ENCODE results near the gene DICER1.
"Not testable (repeated sequence)": the region's sequence is repeated elsewhere in the genome, so short reads cannot be mapped to it uniquely, and the experiment has no call there.

The DICER1 gene

DNA sequence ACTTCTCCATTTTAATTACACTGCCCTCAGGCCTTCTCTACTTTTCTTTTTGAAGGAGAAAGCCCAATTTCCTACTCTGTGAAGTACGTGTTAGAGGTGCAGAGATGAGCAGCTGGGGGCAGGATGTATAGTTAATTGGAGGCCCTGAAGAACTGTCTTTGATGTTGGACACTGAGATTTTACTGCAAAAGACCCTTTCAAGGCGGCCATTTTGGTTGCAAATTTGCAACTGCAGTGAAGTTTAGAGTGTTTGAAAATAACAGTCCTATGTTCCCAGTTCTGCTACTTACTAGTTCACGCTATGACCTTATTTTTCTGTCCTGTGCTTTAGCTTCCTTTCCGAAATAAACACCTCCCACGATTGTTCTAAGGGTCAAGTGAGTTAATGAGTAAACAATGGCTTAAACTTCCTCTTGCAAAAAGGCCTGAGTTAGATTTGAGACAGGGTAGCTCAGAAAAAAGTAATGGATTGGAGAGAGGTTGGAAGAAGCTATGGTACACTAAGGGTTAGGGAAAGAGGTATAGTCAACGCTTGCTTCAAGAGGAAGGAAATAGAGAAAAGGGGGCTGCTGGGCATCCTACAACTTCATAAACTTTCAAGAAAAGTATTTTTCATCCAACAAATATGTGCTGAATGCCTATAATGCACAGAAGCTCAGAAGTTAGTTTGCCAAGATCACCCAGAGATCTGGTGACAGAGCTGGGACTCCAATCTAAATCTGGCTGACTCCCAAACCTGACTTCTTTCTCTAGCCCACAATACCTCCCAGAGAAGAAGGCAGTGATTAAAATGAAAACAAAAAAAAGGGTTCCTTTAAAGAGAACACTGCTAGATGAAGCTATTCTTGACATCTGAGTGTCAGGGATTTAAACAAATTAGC is 26.4 kb upstream of the DICER1 start:
- no peak for DNase-seq

DNA sequence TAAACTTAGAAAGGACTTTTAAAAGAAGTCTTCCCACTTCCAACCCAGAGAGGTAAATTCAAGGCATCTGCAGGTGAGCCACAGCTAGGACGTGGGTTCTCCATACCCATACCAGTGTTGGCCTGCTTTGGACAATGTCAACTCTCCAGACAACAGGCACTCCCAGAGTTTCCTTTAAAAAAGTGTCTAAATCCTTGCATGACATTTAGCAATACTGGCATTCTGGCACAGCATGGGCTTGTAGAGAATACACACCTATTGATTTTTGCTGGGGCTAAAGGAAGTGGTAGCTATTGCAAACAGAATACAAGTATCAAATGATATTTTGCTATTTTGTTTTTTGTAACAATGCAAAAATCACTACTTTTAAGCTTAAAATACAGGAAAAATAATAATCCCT is 25.8 kb upstream of the DICER1 start:
- no peak for DNase-seq

DNA sequence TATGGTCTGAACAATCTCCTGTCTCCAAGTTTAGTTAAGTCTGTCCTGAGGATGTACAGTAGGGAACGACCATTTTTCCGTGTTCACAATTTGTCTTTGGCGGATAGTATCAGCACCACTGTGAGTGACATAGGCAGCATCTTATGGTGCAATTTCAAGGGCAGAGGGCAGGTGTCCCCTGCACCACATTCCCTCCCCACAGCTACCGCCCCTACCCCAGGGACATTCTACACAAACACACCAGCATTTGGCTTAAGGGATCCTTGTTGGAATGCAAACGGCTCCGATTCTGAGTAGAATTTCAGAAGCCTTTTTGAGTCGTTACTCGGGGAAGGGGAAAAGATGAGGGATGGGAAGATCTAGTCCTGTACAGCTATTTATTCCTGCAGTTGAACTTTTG is 25.1 kb upstream of the DICER1 start:
- no peak for DNase-seq

DNA sequence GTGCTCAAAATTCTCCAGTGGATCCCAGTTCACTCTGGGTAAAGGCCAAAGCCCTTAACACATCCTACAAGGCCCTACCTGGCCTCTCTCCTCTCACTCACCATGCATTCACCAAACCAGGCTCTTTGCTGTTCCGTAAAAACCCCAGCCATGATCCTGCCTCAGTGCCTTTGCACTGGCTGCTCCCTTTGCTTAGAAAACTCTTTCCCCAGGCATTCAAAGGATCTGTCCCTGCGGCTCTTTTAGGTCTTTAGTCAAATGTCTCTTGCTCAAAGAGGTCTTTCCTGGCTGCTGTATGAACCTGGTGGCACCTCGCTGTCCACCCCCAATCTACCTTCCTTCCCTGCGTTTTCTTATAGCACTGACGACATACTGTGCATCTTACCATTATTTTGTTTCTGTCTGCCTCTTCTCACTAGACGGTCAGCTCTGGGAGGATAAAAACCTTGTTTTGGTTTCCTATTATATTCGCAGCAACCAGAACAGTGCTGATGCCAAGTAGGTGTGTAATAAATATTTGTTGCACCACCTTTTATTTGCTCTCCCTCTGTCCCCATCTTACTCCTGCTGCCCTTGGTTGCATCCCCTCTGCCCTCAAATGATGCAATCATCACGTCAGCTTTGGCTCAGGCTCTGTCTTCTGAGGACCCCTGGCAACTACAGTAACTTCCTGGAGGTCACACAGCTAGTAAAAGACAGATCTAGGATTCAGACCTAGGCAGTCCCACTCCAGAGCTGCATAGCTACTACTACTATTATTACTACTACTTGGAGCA is 23.8 kb upstream of the DICER1 start:
- no peak for DNase-seq

DNA sequence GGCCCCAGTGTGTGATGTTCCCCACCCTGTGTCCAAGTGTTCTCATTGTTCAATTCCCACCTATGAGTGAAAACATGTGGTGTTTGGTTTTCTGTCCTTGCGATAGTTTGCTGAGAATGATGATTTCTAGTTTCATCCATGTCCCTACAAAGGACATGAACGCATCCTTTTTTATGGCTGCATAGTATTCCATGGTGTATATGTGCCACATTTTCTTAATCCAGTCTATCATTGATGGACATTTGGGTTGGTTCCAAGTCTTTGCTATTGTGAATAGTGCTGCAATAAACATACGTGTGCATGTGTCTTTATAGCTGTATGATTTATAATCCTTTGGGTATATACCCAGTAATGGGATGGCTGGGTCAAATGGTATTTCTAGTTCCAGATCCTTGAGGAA is 18.3 kb upstream of the DICER1 start:
- not testable (repeated sequence) for DNase-seq

DNA sequence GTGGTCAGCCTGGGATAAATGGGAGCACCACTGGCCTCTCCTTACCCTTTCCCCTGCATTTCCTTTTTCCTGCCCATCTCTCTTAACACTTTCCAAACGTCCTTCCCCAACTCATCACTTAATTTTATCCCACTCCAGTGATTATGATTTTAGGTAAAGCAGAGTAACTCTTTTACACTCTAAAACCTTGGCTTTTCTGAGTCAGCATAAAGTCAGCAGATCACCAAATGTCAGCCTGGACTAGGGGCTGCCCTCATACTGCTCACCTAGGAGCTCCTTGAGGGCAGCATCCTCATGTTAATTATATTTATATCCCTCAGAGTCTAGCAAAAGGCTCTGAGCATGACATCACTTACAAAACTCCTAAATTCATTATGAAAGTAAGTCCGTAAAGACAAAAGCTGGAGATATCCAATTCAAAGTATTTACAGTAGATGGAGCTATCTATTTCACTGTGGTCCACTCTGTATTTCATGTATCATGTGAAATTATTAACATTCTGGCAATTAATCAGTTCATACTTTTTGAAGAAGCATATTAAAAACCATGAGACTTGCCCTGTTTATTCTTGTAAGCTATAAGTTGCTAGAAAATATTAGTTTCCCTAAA is 17.0 kb upstream of the DICER1 start:
- no peak for DNase-seq

DNA sequence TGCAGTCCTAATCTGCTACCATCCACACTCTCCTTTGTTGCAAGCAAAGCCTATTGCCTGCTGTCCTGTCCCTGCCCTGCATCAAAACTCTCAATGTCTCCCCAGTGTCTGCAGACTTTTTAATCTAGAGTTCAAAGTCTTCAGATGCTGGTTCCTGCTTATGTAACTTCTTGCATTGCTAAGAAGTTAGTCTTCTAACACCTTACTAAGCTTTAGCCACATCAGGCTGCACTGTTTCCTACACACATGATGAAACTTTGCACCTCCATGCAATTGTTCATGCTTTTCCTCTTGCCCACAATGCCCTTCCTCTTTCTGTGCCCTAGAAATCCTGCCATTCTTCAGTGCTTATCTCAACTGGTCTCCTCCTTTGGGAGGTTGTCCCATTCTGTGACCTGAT is 16.2 kb upstream of the DICER1 start:
- DNase-seq = no peak

DNA sequence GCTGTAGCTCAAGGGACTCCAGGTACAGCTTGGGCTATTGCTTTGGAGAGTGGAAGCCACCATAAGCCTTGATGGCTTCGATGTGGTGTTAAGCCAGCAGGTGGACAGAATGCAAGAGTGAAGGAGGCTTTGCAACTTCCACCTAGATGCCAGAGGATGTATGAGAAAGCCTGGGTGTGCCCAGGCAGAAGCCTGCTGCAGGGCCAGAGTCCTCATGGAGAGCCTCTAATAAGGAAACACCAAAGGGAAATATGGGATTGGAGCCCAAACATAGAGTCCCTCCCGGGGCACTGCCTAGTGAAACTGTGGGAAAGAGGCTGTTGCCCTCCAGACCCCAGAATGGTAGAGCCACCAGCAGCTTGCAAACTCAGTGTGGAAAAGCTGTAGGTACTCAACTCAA is 9.8 kb upstream of the DICER1 start:
- DNase-seq = no peak

DNA sequence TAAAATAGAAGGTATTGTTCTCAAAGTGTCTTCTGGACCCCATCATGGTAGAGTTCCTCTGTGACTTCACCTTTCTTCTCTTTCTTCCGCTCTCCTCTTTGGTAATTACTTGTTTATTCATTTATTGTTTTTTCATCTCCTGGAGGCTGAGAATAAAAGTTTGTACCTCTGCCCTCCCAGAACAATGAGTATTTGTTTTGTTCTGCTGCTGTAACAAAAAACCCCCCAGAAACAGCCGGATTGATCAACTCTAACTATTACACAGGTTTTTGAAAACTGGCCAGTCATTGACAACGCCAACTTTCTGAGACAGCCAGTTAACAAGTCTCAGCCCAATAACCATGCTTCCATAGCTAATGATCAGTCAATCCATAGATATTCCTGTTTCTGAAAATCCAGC is 8.2 kb upstream of the DICER1 start:
- no peak for DNase-seq

DNA sequence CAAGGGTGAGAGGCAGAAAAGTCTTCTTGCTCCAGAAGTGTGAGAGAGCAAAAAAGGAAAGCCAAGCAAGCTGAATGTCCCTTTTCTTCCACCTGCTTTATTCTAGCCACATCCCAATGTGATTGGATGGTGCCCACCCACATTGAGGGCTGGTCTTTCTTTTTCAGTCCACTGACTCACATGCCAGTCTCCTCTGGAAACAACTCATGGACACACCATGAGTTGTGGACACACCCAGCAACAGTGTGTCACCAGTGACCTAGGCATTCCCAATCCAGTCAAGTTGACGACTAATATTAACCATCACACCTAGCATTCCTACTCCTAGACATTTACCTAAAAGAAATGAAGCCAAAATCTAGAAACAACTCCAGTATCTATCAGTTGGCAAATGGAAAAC is 7.2 kb upstream of the DICER1 start:
- no peak for DNase-seq

DNA sequence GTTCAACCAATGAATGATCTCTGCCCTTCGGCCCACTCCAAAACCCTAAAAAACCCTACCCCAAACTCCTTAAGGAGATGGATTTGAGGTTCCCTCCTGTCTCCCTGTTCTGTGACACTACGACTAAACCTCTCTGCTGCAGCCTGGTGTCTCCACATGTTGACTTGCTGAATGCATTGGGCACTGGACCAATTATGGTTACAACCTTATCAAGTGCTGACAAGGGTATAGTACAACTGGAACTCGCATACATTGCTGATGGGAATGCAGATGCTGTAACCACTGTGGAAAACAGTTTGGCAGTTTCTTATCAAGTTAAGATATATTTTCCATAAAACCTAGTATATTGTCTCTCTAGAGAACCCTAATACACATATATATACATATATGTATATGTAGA is 6.3 kb upstream of the DICER1 start:
- DNase-seq = no peak

DNA sequence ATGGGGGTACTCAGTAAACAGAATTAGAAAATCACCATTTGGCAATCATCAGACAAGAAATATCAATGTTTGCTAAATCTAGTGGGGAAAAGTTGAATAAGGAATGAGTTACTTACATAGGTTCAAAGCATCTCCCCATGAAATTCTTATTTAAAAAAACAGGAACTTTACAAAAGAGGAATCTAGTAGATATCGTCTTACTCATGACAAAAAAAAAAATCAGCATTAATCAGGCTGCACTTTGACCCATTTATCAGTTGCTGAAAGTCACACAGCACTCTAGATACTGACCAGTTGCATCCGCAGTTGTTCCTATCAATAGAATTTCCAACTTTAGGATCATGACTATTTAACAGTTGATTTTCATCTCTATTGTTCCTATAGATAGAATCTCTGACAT is 5.8 kb upstream of the DICER1 start:
- DNase-seq = no peak

DNA sequence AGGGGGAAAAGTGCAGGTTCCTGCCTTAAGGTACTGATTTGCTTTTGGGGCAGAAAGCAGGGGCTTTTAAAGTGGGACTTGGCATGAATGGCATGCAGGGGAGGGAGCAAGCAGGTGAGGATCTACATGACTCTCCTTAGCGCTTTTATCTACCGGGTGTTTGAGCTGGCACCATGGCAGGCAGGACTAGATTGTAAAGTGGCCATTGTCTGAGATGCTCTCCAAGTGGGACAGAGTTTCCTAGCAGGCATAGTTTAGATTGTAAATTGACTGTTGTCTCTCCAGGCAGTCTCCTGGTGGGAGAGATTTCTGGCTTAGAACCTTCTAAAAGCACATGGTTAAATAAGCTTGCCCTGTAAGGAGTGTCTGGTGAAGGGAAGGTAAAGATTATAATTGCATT is 5.3 kb upstream of the DICER1 start:
- DNase-seq = no peak

DNA sequence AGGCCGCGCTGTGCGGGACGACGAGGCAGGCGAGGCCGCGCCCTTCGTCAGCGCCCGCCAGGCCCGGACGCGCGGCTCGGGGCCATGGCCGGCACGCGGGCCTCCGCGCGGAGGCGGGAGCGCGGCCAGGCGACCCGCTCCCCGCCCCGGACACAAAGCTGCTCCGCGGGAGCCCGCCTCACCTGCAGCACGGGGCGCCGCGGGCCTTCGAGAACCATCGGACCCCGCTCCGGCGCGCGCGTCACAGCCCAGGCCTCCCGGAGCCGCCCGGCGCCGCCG is 342 bp downstream of the DICER1 start:
- no peak for DNase-seq

DNA sequence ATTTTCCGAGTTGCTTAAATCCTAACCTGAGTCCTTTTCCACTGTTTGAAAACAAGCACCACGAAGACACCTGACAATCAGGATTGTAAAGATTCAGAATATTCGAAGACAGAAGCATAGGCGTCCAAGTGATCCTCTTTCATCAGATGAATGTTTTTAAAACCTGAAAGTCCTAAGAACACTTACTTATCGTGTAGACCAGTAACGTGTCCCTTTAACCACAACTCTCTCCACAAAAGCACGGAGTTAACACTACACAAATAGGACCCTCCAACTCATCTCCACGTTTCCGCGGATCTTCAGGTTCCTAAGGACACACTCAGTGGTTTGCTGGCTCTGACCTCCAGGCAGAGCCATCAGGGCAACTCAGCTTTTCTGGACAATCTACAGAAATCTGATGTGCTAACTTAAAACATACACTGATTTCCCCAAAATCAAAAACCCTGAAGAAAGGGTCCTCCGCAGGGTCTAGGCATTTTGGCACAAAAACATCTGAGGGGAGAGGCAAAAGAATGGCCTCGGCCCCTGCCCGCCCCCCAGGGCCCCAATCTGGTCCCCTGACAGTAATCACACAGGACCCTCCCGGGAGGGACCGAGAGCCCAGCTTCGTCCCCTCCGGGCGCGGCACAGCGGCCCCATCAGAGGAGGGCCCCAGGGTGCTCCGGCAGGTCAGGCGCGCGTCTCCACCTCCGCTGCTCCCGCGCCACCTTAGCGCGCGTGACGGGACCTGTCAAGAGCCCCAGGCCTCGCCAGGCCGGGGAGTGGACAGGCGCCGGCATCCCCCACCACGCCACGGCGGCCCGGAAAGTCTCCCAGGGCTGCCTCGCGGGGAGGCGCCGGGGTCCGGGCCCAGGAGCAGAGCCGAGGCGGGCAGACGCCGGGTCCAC is 925 bp downstream of the DICER1 start:
- peak; percentile 60 for DNase-seq

DNA sequence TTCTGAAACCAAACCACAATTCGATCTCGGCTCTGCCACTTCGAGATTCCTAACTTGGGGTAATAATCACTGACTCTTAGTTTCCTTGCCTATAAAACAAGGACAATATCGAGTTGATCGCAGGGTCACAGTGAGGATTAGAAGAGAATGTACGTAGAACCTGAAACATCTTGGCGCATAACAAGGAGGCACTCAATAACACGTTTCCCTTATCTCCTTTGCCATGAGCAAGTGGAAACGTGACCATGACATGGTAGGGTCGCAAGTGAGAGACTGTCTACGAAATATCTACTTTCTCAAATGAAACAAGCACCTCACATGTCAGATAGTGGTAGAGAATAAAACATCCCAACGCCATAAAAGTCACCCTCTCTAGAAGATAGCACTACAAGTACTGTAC is 2.3 kb downstream of the DICER1 start:
- no peak for DNase-seq

DNA sequence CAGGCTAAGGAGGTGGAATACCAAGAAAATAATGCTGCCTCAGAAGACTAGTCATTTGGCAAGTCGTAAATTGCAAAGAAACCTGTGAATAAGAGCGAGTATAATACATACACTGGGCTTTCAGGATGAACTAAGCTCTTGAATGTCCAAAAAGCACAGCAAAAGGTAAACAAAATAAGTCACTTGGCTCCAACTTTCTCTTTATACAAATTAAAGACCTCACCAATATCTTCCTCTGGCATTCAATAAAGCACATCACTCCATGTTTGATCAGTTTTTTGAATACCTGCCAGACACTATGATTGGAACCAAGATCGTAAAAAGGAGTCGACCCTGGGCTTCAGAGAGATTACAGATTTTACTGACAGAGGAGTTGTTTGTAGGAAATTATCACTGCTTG is 3.5 kb downstream of the DICER1 start:
- no peak for DNase-seq

DNA sequence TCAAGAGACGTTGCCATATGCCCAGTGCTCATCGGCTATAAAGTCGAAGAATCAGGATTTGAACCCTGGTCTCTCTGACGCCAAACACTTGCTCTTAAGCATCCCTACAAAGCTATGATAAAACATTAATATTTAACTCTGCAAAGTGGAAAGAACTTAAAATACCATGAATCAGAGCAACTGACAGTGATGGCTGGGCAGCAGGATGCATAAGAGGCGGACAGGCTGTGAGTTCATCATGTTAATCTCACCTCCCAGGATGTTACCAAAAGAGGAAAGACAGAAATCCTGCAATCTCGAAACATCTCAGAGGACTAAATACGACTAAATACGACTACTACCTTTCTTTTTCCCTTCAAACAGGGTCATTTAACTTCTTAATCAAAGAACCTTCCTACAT is 5.8 kb downstream of the DICER1 start:
- no peak for DNase-seq

DNA sequence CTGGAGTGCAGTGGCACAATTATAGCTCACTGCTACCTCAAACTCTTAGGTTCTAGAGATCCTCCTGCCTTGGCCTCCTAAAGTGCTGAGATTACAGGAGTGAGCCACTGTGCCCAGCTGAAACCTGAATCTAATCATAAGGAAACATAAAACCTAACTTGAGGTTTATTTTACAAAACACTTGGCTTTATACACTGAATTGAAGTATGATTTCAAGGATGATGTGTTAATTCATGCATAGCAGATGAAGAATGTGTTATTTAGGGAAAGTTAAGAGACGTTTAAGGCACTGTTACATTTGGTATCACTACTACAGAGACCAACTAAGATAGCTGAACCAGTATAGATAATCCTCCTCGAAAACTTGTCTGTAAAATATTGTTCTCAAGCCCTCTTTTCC is 6.4 kb downstream of the DICER1 start:
- DNase-seq = no peak

DNA sequence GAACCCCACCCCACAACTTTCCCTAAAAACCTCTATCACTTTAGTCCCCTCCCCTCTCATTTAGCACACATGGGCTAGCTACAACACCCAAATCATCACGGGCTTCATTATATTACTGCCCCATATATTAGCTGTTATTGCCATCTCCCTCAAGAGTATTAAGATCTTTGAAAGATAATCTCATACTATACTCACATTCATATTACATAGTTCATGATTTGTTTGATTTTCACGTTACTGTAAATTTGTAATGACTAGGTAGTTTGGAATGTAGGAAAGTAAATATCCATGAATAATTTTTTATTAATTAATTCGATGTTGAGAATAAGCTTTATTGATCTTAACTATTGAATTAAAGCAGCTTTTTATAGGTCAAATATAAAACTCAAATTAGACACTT is 7.9 kb downstream of the DICER1 start:
- DNase-seq = no peak

DNA sequence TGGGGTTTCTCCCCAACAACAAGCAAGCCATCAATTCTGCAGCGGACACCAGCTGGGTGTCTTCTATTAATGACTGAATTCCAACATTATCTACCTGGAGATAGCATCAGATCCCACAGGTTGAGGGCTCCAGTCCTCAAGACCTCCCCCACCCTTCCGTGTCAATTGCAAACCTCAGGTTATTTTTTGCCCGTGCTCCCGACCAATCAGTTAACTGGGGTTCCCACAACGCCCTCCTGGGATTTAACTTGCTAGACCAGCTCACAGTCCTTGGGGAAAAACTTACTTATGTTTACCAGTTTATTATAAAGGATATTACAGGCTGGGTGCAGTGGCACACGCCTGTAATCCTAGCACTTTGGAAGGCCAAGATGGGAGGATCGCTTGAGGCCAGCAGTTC is 9.7 kb downstream of the DICER1 start:
- no peak for DNase-seq

DNA sequence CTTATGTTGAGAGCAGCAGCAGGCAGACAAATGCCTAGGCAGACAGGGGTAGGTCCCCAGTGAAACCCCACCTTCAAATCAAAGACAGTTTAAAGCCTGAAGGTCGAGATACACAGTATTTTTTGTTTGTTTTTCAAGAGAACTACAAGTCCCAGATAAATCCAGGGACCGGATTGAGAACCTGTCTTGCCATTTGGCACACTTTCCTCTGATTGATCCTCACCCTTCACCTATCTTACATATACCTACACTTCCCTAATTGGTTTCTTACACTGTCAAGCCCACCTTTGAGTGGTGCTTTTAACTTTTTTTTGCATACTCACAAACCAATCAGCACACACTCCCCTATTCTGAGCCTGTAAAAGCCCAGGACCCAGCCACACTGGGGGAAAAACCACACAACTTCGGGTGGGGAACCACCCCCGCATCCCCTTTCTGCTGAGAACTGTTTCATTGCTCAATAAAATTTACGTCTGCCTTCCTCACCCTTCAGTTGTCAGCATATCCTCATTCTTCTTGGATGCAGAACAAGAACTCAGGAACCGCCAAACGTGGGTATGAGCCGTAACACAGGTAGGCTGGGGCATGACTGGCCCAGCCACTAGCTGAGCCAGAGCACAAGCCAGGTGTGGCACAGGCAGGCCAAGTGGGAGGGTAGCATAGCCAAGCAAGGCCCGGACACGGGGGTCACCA is 11.1 kb downstream of the DICER1 start:
- DNase-seq = no peak

DNA sequence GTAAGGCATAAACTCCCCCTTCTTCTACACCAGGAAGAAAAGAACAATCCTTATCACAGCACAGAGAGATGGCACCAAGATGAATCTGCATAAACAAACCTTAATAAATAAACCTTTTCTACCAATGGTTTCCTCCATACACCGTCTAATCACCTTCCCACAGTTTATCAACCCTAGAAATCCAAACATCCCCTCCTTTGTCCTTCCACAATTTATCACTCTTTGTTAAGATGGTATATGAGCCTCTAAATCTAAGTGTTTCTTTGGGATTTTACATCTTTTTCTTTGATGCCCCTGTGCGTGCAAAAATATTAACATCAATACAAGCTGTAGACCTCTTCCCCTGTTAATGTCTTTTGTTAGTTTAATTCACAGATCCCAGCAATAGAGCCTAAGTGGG is 12.5 kb downstream of the DICER1 start:
- DNase-seq = no peak

Measured in left hindlimb (tissue), 1 donor.